Measurements from ENCODE around the gene REPS1. TPM values are rescaled to one million over a fixed set of nuclear protein-coding genes. Genes with fewer than 3 reads are reported as not detected.

Gene REPS1
- polyA plus RNA-seq, 1 of the 3 experiments (the other 2 are of a cell fraction), result 26.2 TPM

DNA sequence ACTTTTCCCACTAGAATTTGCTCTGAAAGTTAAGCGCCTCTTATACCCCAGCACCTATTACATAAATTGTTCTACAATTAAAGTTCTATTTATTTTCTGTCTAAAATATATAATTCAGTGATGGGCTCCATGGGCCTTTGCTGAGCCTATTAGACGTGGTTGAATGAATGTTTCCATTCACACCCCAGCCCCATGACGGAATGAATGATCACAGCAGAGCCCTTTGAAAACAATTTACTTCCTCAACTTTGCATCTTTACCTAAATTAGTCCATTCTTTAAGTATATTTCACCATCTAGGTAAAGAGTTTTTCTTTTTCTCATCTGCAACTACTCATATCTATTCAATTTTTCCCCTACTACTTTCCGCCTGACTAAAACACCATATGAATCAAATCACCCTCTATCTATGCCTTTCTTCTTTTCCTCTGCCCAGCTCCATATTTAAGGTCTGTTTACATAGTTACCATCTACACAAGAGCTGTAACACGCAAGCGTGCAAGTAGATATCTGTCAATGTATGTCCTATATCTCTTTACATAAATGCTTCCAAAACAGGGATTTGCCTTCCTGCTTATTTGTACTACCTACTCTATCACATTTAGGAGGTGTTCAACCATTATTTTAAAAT, 122.5 kb downstream of the REPS1 start:
- no peak overlapping the region for H3K27ac ChIP-seq (ENCODE audit: low read depth in 2 of 2, low read length in 1 of 2)
- H3K27me3 ChIP-seq (ENCODE audit: insufficient read depth), result no peaks in the 10 kb centered on the region
- no peak for TF ChIP-seq YY1 (IDR thresholded peaks at IDR 0.05; ENCODE audit: low read depth)
- no peak for TF ChIP-seq GABPA (IDR thresholded peaks at IDR 0.05; ENCODE audit: low read depth)
- no peak for TF ChIP-seq MXI1 (IDR thresholded peaks at IDR 0.05; ENCODE audit: low read depth, low read length)
- TF ChIP-seq, protein P1, sequence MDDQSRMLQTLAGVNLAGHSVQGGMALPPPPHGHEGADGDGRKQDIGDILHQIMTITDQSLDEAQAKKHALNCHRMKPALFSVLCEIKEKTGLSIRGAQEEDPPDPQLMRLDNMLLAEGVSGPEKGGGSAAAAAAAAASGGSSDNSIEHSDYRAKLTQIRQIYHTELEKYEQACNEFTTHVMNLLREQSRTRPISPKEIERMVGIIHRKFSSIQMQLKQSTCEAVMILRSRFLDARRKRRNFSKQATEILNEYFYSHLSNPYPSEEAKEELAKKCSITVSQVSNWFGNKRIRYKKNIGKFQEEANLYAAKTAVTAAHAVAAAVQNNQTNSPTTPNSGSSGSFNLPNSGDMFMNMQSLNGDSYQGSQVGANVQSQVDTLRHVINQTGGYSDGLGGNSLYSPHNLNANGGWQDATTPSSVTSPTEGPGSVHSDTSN (IDR thresholded peaks at IDR 0.05), result no peak
- no peak for TF ChIP-seq FOXJ3 (CRISPR knock-in tag; IDR thresholded peaks at IDR 0.05)
- no peak for TF ChIP-seq TAF1 (IDR thresholded peaks at IDR 0.05; ENCODE audit: borderline replicate concordance, low read depth, low read length)
- TF ChIP-seq GATA2 (CRISPR knock-in tag; IDR thresholded peaks at IDR 0.05), result no peak
- no peak for TF ChIP-seq NRF1 (IDR thresholded peaks at IDR 0.05; ENCODE audit: low read depth, low read length)
- TF ChIP-seq, protein P2, sequence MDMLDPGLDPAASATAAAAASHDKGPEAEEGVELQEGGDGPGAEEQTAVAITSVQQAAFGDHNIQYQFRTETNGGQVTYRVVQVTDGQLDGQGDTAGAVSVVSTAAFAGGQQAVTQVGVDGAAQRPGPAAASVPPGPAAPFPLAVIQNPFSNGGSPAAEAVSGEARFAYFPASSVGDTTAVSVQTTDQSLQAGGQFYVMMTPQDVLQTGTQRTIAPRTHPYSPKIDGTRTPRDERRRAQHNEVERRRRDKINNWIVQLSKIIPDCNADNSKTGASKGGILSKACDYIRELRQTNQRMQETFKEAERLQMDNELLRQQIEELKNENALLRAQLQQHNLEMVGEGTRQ (IDR thresholded peaks at IDR 0.05; ENCODE audit: borderline replicate concordance, low read depth, low read length), result no peak
- no peak for TF ChIP-seq FOXM1 (IDR thresholded peaks at IDR 0.05; ENCODE audit: low read depth)
- no peak for TF ChIP-seq MEF2A (IDR thresholded peaks at IDR 0.05; ENCODE audit: borderline replicate concordance, low read depth)
- TF ChIP-seq RXRA (IDR thresholded peaks at IDR 0.05; ENCODE audit: borderline replicate concordance, low read depth), result no peak
- TF ChIP-seq TCF12 (IDR thresholded peaks at IDR 0.05), result no peak
- TF ChIP-seq, protein P3, sequence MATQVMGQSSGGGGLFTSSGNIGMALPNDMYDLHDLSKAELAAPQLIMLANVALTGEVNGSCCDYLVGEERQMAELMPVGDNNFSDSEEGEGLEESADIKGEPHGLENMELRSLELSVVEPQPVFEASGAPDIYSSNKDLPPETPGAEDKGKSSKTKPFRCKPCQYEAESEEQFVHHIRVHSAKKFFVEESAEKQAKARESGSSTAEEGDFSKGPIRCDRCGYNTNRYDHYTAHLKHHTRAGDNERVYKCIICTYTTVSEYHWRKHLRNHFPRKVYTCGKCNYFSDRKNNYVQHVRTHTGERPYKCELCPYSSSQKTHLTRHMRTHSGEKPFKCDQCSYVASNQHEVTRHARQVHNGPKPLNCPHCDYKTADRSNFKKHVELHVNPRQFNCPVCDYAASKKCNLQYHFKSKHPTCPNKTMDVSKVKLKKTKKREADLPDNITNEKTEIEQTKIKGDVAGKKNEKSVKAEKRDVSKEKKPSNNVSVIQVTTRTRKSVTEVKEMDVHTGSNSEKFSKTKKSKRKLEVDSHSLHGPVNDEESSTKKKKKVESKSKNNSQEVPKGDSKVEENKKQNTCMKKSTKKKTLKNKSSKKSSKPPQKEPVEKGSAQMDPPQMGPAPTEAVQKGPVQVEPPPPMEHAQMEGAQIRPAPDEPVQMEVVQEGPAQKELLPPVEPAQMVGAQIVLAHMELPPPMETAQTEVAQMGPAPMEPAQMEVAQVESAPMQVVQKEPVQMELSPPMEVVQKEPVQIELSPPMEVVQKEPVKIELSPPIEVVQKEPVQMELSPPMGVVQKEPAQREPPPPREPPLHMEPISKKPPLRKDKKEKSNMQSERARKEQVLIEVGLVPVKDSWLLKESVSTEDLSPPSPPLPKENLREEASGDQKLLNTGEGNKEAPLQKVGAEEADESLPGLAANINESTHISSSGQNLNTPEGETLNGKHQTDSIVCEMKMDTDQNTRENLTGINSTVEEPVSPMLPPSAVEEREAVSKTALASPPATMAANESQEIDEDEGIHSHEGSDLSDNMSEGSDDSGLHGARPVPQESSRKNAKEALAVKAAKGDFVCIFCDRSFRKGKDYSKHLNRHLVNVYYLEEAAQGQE (IDR thresholded peaks at IDR 0.05; ENCODE audit: low read depth, low read length), result no peak
- TF ChIP-seq, protein P4, sequence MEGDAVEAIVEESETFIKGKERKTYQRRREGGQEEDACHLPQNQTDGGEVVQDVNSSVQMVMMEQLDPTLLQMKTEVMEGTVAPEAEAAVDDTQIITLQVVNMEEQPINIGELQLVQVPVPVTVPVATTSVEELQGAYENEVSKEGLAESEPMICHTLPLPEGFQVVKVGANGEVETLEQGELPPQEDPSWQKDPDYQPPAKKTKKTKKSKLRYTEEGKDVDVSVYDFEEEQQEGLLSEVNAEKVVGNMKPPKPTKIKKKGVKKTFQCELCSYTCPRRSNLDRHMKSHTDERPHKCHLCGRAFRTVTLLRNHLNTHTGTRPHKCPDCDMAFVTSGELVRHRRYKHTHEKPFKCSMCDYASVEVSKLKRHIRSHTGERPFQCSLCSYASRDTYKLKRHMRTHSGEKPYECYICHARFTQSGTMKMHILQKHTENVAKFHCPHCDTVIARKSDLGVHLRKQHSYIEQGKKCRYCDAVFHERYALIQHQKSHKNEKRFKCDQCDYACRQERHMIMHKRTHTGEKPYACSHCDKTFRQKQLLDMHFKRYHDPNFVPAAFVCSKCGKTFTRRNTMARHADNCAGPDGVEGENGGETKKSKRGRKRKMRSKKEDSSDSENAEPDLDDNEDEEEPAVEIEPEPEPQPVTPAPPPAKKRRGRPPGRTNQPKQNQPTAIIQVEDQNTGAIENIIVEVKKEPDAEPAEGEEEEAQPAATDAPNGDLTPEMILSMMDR (IDR thresholded peaks at IDR 0.05), result no peak
- TF ChIP-seq, protein P5, sequence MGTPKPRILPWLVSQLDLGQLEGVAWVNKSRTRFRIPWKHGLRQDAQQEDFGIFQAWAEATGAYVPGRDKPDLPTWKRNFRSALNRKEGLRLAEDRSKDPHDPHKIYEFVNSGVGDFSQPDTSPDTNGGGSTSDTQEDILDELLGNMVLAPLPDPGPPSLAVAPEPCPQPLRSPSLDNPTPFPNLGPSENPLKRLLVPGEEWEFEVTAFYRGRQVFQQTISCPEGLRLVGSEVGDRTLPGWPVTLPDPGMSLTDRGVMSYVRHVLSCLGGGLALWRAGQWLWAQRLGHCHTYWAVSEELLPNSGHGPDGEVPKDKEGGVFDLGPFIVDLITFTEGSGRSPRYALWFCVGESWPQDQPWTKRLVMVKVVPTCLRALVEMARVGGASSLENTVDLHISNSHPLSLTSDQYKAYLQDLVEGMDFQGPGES (IDR thresholded peaks at IDR 0.05; ENCODE audit: low read depth, low read length), result no peak
- no peak for TF ChIP-seq RFX5 (IDR thresholded peaks at IDR 0.05; ENCODE audit: low read length)
- TF ChIP-seq FOSL2 (IDR thresholded peaks at IDR 0.05; ENCODE audit: borderline replicate concordance, low read depth), result no peak
- no peak overlapping the region for H3K4me2 ChIP-seq
- H3K9me2 ChIP-seq, result no peaks in the 10 kb centered on the region
- H3K4me3 ChIP-seq (ENCODE audit: low read depth in 2 of 2, low read length in 1 of 2), result no peak overlapping the region
- ChIA-PET CTCF (no interaction called here), POLR2A (no interaction called here)
- H3K36me3 ChIP-seq (replicated peaks in 1 of 2; ENCODE audit: control insufficient read depth in 1 of 2, insufficient read depth in 2 of 2, low read length in 1 of 2), result no peaks in the 10 kb centered on the region
- WGBS (ENCODE audit: low lambda C conversion rate), result 84% methylated on average over 6 of the region's 6 CpGs
- no peaks in the 10 kb centered on the region for H3F3A ChIP-seq (replicated peaks; ENCODE audit: insufficient read depth)
- H3K4me1 ChIP-seq (ENCODE audit: control insufficient read depth in 1 of 2, insufficient read depth in 2 of 2, low read depth in 1 of 2, low read length in 1 of 2), result no peaks in the 10 kb centered on the region; a peak in 1 of 4 replicates
- DNase-seq, result no peak
- no peak overlapping the region for H3K9ac ChIP-seq
- no peaks in the 10 kb centered on the region for H3K9me3 ChIP-seq
- no peaks in the 10 kb centered on the region for H4K20me1 ChIP-seq (ENCODE audit: insufficient read depth)
- no peaks in the 10 kb centered on the region for H3K79me2 ChIP-seq (ENCODE audit: insufficient read depth)
- H2AFZ ChIP-seq (ENCODE audit: low read depth), result no peak overlapping the region
